ENCODE data around the gene DGCR8.
"Not testable (repeated sequence)": the region's sequence is repeated elsewhere in the genome, so short reads cannot be mapped to it uniquely, and the experiment has no call there.

The DGCR8 gene

GRCh38 chr22:20154602-20155187, 74.7 kb downstream of the DGCR8 start:
- no peak for DNase-seq (ENCODE audit: low spot score)

- DNase-seq (ENCODE audit: low spot score): peak; percentile 91
Observed at GRCh38 chr22:20155330-20156041, 75.4 kb downstream of the DGCR8 start.

GRCh38 chr22:20156042-20156389, 76.0 kb downstream of the DGCR8 start:
- DNase-seq (ENCODE audit: low spot score): no peak

- DNase-seq (ENCODE audit: low spot score): peak; percentile 81
Observed at GRCh38 chr22:20156611-20157429, 76.8 kb downstream of the DGCR8 start.

- no peak for DNase-seq (ENCODE audit: low spot score)
Observed at GRCh38 chr22:20157430-20158183, 77.6 kb downstream of the DGCR8 start.

- no peak for DNase-seq (ENCODE audit: low spot score)
Observed at GRCh38 chr22:20158391-20159036, 78.5 kb downstream of the DGCR8 start.

GRCh38 chr22:20159076-20159475, 79.0 kb downstream of the DGCR8 start:
- no peak for DNase-seq (ENCODE audit: low spot score)

- DNase-seq (ENCODE audit: low spot score): not testable (repeated sequence)
Observed at GRCh38 chr22:20159531-20159930, 79.5 kb downstream of the DGCR8 start.

- DNase-seq (ENCODE audit: low spot score): no peak
Observed at GRCh38 chr22:20160041-20160440, 80.0 kb downstream of the DGCR8 start.
